Tibial nerve (tissue), 4 donors: Measurements from ENCODE around the gene SYN1.

ENCODE experiments used
- CTCF ChIP-seq, 5 experiments: fragments of 200-600 bp in 3 of 5; fragments of 450-650 bp in 2 of 5; sonication (generic) in 3 of 5; IDR thresholded peaks; one replicate each; pipeline ENCODE4 v1.5.1; 2016 to 2019; ENCODE audit warnings: antibody characterized with exemption in 5 of 5, mild to moderate bottlenecking in 3 of 5, moderate library complexity in 2 of 5
- EP300 ChIP-seq, 2 donors: sonication (generic); formaldehyde crosslinking; IDR thresholded peaks; one replicate each; pipeline ENCODE4 v1.6.1; 2017; ENCODE audit warnings: antibody characterized with exemption in 2 of 2, mild to moderate bottlenecking in 1 of 2
- POLR2A ChIP-seq, 2 donors: fragments of 450-650 bp; IDR thresholded peaks; one replicate each; pipeline ENCODE4 v1.6.1; 2017; ENCODE audit warnings: antibody characterized with exemption in 2 of 2, mild to moderate bottlenecking in 2 of 2, moderate library complexity in 2 of 2

- TF ChIP-seq CTCF (IDR thresholded peaks at IDR 0.05) (no peak), POLR2A (IDR thresholded peaks at IDR 0.05) (no peak), EP300 (IDR thresholded peaks at IDR 0.05) (no peak)
Observed at GRCh38 chrX:47659421-47659726, 39.7 kb upstream of the SYN1 start.
